ENCODE data around the gene MUC6.

DNA sequence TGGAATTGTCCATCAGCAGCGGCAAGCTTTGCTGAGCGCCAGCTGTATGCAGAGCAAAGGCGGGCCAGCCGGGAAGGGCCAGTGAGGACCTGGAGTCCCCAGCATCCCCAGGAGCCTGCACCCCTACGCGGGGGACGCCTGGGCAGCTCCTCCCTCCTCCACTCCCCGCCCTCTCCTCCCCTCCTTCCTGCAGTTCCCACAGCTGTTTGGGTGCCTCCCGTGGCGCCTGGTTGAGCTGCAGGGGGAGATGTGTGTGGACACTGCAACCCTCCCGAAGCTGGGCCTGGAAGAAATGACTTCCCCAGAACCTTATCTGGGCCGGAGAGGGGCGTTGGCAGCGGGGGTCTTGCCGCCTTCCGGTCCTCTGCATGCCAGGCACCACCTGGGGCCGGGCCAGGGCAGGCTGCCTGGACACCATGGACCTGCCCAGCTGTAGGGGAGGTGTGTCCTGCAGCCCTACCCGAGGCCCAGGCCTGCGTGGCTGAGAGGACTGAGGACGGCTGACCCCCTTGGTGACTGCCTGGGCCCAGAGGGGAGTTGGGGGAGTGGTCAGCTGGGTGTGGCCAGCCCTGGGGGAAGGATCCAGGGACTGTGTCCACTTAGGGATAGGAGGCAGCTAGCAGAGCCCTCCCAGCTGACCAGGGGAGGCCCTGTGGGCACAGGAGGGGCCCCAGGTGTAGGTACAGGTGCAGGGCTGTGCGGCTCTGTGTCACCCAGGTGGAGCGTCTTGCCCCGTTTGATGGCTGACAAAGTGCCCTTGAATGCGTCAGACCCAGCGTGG, 16.8 kb upstream of the MUC6 start:
- TF ChIP-seq, protein P1, sequence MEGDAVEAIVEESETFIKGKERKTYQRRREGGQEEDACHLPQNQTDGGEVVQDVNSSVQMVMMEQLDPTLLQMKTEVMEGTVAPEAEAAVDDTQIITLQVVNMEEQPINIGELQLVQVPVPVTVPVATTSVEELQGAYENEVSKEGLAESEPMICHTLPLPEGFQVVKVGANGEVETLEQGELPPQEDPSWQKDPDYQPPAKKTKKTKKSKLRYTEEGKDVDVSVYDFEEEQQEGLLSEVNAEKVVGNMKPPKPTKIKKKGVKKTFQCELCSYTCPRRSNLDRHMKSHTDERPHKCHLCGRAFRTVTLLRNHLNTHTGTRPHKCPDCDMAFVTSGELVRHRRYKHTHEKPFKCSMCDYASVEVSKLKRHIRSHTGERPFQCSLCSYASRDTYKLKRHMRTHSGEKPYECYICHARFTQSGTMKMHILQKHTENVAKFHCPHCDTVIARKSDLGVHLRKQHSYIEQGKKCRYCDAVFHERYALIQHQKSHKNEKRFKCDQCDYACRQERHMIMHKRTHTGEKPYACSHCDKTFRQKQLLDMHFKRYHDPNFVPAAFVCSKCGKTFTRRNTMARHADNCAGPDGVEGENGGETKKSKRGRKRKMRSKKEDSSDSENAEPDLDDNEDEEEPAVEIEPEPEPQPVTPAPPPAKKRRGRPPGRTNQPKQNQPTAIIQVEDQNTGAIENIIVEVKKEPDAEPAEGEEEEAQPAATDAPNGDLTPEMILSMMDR (IDR thresholded peaks at IDR 0.05): no peak
- no peak for TF ChIP-seq POLR2A (IDR thresholded peaks at IDR 0.05; ENCODE audit: low read depth)
